PC-3 (cell line): ENCODE data around the gene SLC44A1.

Source experiments
- CTCF ChIP-seq: fragments of 300-600 bp; sonication (generic); conservative IDR thresholded peaks from 2 replicates; pipeline ENCODE4 v1.5.1; 2017; ENCODE audit warnings: antibody characterized with exemption, low read depth, mild to moderate bottlenecking, low read length
- EZH2 ChIP-seq: fragments of 300-600 bp; sonication (generic); IDR thresholded peaks from one replicate; pipeline ENCODE4 v1.6.1; 2017; ENCODE audit warnings: antibody characterized with exemption, mild to moderate bottlenecking, low read length; ENCODE audit not compliant: unreplicated experiment

GRCh38 chr9:105362470-105362869 is 118.0 kb downstream of the SLC44A1 start:
- TF ChIP-seq CTCF (no peak), EZH2 (no peak)
